ENCODE results near the gene ACADVL. TPM values are rescaled to one million over a fixed set of nuclear protein-coding genes. Genes with fewer than 3 reads are reported as not detected.

Gene ACADVL
- total RNA-seq, 1 experiment from 2014 or later, result 305 TPM

GRCh38 chr17:7260651-7261378 lies 41.1 kb downstream of the ACADVL start:
- DNase-seq (ENCODE audit: low read depth, low spot score) (no peak), ATAC-seq (peak; percentile 70)
- H3K9me3 ChIP-seq (ENCODE audit: control insufficient read depth, insufficient read depth, low read depth, low read length), result no peaks in the 10 kb centered on the region
- peak overlapping the region; percentile 50 to 65 for H3K4me3 ChIP-seq (ENCODE audit: low read depth in 2 of 2, low read length in 2 of 2)
- peaks cover 3% of the 10 kb centered on the region for H3K36me3 ChIP-seq (ENCODE audit: control insufficient read depth, insufficient read depth, low read length)
- ChIA-PET CTCF (no interaction called here), POLR2A (no interaction called here)
- no peaks in the 10 kb centered on the region for H3K27me3 ChIP-seq (ENCODE audit: control insufficient read depth, insufficient read depth, low read length)
- BruUV-seq (replicated peaks), result no TSS peak
- peaks cover 22% of the 10 kb centered on the region for H3K4me1 ChIP-seq (ENCODE audit: control insufficient read depth, insufficient read depth, low read length)
- intact Hi-C loops (cut with micrococcal nuclease; ENCODE audit: unreplicated experiment) (no loop called here), in situ Hi-C loops (cut with HindIII; ENCODE audit: low pct_unique_long_range_greater_than_20kb, low sequenced_read_pairs) (no loop called here)
- TF ChIP-seq POLR2AphosphoS5 (IDR thresholded peaks at IDR 0.05; ENCODE audit: low read depth, low read length) (no peak), CTCF (IDR thresholded peaks at IDR 0.05) (no peak), REST (IDR thresholded peaks at IDR 0.05; ENCODE audit: insufficient read depth in 1 of 2, low read depth in 2 of 2, low read length in 1 of 2) (no peak), TCF7L2 (IDR thresholded peaks at IDR 0.05; ENCODE audit: low read depth, low read length) (no peak), SIN3A (IDR thresholded peaks at IDR 0.05; ENCODE audit: borderline replicate concordance, insufficient read depth, low read depth, low read length) (no peak)
- peak overlapping the region; percentile 77 for H3K27ac ChIP-seq (ENCODE audit: low read length)

GRCh38 chr17:7261379-7262191 lies 41.8 kb downstream of the ACADVL start:
- peaks cover 22% of the 10 kb centered on the region for H3K4me1 ChIP-seq (ENCODE audit: control insufficient read depth, insufficient read depth, low read length)
- ChIA-PET POLR2A (interaction anchor here (0.7 kb wide), 1 partner anchor 30 kb away, joined by 11 read pairs; no protein-coding TSS in a partner anchor), CTCF (no interaction called here)
- intact Hi-C loops (cut with micrococcal nuclease; ENCODE audit: unreplicated experiment), result no loop called here
- peak overlapping the region; percentile 50 to 65 for H3K4me3 ChIP-seq (ENCODE audit: low read depth in 2 of 2, low read length in 2 of 2)
- no peak for DNase-seq (ENCODE audit: low read depth, low spot score)
- H3K36me3 ChIP-seq (ENCODE audit: control insufficient read depth, insufficient read depth, low read length), result peaks cover 3% of the 10 kb centered on the region
- peak; percentile 36 for ATAC-seq
- in situ Hi-C loops (cut with HindIII; ENCODE audit: low pct_unique_long_range_greater_than_20kb, low sequenced_read_pairs), result no loop called here
- H3K27me3 ChIP-seq (ENCODE audit: control insufficient read depth, insufficient read depth, low read length), result no peaks in the 10 kb centered on the region
- peak overlapping the region; percentile 81 for H3K27ac ChIP-seq (ENCODE audit: low read length)
- BruUV-seq (replicated peaks), result no TSS peak
- TF ChIP-seq SIN3A (IDR thresholded peaks at IDR 0.05; ENCODE audit: borderline replicate concordance, insufficient read depth, low read depth, low read length), result no peak
- no peaks in the 10 kb centered on the region for H3K9me3 ChIP-seq (ENCODE audit: control insufficient read depth, insufficient read depth, low read depth, low read length)
